CD4-positive, alpha-beta T cell treated with Interleukin-4 for 4 hours (primary cell): ENCODE data around the gene PTBP3.
"Not testable (repeated sequence)": the region's sequence is repeated elsewhere in the genome, so short reads cannot be mapped to it uniquely, and the experiment has no call there.

Experiments used
- DNase-seq: peaks from one replicate; pipeline ENCODE4 v3.0.0-alpha.2; 2020

PTBP3 gene

GRCh38 chr9:112332977-112333638, at the start of gene PTBP3:
Gene PTBP3, minus strand, starts transcription at chr9:112333619. Its CDS starts 35,754 bp downstream, at chr9:112297865.
- peak; percentile 73 for DNase-seq

- no peak for DNase-seq
Observed at GRCh38 chr9:112382501-112383364, 49.3 kb upstream of the PTBP3 start.

GRCh38 chr9:112382066-112382465, 48.6 kb upstream of the PTBP3 start:
- DNase-seq: no peak

- no peak for DNase-seq
Observed at GRCh38 chr9:112380825-112381221, 47.4 kb upstream of the PTBP3 start.

GRCh38 chr9:112380102-112380824, 46.8 kb upstream of the PTBP3 start, which contains the start of gene HSDL2:
Gene HSDL2, plus strand, starts transcription at chr9:112380108. Its CDS starts 56 bp downstream, at chr9:112380164.
- no peak for DNase-seq

- DNase-seq: peak; percentile 97
Observed at GRCh38 chr9:112379177-112380101, 46.0 kb upstream of the PTBP3 start.

- DNase-seq: peak; percentile 10
Observed at GRCh38 chr9:112378328-112379176, 45.1 kb upstream of the PTBP3 start.

GRCh38 chr9:112377684-112378327, 44.4 kb upstream of the PTBP3 start:
- DNase-seq: no peak

- DNase-seq: peak; percentile 15
Observed at GRCh38 chr9:112377087-112377486, 43.7 kb upstream of the PTBP3 start.

- no peak for DNase-seq
Observed at GRCh38 chr9:112375361-112375760, 41.9 kb upstream of the PTBP3 start.

GRCh38 chr9:112374232-112374631, 40.8 kb upstream of the PTBP3 start:
- not testable (repeated sequence) for DNase-seq

- not testable (repeated sequence) for DNase-seq
Observed at GRCh38 chr9:112373666-112374065, 40.2 kb upstream of the PTBP3 start.

- DNase-seq: no peak
Observed at GRCh38 chr9:112371060-112371459, 37.6 kb upstream of the PTBP3 start.

GRCh38 chr9:112369817-112370216, 36.4 kb upstream of the PTBP3 start:
- no peak for DNase-seq

GRCh38 chr9:112367465-112367864, 34.0 kb upstream of the PTBP3 start:
- no peak for DNase-seq

GRCh38 chr9:112366591-112366990, 33.2 kb upstream of the PTBP3 start:
- DNase-seq: no peak

GRCh38 chr9:112365257-112365656, 31.8 kb upstream of the PTBP3 start:
- DNase-seq: not testable (repeated sequence)

GRCh38 chr9:112364761-112365160, 31.3 kb upstream of the PTBP3 start:
- no peak for DNase-seq

GRCh38 chr9:112361601-112362000, 28.2 kb upstream of the PTBP3 start:
- peak; percentile 60 for DNase-seq

GRCh38 chr9:112360047-112360804, 26.8 kb upstream of the PTBP3 start:
- DNase-seq: no peak
